Stimulated activated naive CD4-positive, alpha-beta T cell (primary cell): ENCODE measurements around the gene DMBX1.
A peak's percentile ranks its signal among the peaks of the same experiment; 100 is the strongest.

Source experiments
- DNase-seq, 6 experiments: peaks; one replicate each; lab custom pipeline; 2025; lab: John Stamatoyannopoulos, UW

DMBX1 gene

DNA sequence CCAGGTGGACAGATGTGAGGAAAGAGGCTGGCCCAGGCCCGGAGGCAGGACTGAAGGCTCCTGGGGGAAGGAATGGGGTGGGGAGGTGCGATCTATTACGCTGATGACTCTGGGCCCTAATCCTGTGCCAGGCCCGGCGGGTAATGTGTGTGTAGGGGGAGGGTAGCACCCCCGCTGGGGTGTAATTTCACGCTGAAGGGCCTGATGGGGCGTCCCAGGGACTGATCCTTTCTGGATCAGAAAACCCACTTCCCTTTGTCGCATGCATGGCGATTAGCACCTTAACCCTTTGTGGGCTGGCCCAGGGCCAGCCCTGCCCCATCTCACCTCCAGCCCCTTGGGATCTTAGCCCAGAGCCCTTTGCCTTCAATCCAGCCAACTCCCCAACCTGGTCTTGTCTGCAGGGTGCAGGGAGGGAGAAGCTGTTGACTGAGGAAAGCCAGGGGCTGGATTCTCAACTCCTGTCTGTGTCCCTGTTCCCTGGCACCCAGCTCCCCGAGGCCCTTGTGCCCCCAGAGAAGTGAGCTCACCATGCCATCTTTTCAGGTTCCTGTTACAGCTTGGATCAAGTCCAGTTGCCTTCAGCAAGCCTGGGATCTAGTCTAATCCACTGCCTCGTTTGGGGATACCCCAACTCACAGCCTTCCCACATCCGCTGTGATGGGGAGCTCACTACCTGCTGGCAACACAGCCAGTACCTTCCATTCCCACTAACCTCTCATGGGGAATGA lies 35.8 kb downstream of the DMBX1 start:
- no peak for DNase-seq

- no peak for DNase-seq
Measured at GRCh38 chr1:46526013-46526690, 36.5 kb downstream of the DMBX1 start.

- no peak for DNase-seq
Measured at GRCh38 chr1:46526691-46527291, 37.2 kb downstream of the DMBX1 start.

DNA sequence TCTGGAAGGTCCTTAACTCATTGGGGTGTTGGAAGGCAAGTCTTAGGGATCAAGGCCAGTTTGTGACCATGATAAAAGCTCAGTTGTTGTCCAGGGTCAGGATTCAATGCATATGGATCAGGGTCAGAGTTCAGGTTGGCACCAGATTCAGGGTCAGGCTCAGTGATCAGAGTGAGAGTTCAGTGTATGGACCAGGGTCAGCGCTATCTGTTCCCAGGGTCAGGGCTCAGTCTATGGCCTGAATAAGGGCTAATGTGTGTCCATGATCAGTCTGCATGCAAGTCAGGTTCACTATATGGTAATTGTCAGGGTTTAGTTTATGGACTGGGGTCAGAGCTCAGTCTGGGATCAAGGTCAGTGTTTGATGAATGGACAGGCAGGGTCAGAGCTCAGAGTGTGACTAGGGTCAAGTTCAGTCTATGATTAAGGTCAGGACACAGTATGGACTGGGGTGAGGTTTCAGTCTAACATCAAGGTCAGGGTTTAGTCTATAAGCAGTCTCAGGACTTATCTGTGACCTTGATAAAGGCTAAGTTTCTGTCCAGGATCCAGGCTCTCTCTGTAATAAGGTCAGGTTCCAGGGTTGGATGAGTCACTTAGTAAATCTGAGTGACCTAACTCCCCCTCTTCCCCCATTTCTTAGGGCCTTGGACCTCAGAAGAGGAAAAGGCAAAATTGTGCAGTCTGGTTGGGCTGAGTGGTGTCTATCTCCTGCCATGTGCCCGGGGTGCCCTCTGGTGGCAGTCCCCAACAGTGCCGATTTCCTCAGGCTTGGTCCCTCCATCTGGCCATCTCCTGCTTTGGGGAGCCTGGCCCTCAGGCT lies 38.0 kb downstream of the DMBX1 start:
- DNase-seq: peak; percentile 21 to 66 (median 46)

- DNase-seq: no peak
Measured at GRCh38 chr1:46528297-46528955, 38.8 kb downstream of the DMBX1 start.

GRCh38 chr1:46529031-46529630 lies 39.5 kb downstream of the DMBX1 start:
- DNase-seq: no peak

DNA sequence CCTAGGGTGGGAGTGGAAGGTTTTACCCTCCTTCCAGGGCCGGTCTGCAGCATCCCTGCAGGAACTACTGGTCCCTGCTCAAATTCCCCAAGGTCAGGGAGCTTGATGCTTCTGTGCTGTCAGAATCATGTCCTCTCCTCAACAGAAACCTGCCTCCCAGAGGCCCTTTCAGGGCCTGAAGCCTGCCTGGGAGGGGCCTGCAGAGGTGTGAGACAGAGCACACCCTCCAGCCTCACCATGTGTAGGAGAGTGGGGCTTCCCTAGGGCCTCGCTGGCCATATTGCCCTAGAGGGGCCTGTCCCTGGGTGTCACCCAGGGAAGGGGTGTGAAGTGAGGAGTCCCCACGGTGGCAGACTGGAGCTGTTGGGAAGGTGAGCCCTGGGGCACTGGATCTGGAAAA lies 40.7 kb downstream of the DMBX1 start:
- no peak for DNase-seq

- DNase-seq: no peak
Measured at GRCh38 chr1:46530791-46531409, 41.3 kb downstream of the DMBX1 start.

- no peak for DNase-seq
Measured at GRCh38 chr1:46532095-46532494, 42.5 kb downstream of the DMBX1 start.

GRCh38 chr1:46532498-46533178 lies 43.0 kb downstream of the DMBX1 start:
- DNase-seq: peak; percentile 29 to 63 (median 44)

DNA sequence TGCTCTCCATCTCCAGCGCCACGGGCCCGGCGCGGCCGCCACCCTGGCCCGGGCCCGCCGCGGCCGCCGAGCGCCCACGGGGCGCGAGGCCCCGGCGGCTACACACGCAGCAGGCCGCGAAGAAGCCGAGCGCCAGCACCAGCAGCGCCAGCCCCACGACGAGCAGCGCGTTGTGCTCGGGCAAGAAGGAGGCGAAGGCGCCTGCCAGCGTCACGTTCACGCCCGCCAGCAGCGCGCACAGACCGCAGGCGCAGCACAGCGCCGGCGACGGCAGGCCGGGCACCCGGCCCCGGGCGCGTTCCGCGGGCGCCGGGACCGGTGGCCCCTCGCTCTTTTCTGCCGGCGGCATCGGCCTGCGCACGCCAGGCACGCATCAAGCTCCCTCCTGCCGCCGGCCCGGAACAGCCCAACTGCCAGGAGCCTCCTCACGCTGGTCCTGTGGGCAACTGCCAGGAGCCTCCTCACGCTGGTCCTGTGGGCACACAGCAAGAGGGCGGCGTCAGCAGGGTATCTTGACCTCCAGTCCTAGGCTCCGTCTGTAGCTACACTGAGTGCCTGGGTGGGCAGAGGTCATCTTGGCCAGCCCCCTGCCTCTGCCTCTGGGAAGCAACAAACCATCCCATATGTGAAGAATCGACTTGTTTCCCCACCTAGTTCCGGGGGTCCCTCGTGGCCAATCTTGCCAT lies 43.7 kb downstream of the DMBX1 start:
- peak; percentile 17 to 59 (median 39) for DNase-seq

GRCh38 chr1:46535063-46535462 lies 45.4 kb downstream of the DMBX1 start:
- no peak for DNase-seq

DNA sequence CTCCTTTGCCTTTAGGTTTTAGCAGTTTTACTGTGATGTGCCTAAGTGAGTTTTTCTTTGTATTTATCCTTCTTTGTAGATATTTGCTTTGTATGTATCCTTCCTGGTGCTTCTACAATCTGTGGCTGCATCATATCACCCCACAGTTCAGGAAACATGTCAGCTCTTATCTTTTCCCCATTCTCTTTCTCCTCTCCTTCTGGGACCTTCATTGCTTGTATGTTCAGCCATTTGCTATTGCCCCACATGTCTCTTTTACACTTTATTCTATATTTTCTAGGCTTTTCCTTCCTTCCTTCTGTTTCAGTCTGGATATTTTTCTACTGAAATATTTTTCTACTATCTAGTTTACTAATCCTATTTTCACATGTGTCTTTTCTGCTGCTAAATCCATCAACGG lies 46.9 kb downstream of the DMBX1 start:
- DNase-seq: no peak

DNA sequence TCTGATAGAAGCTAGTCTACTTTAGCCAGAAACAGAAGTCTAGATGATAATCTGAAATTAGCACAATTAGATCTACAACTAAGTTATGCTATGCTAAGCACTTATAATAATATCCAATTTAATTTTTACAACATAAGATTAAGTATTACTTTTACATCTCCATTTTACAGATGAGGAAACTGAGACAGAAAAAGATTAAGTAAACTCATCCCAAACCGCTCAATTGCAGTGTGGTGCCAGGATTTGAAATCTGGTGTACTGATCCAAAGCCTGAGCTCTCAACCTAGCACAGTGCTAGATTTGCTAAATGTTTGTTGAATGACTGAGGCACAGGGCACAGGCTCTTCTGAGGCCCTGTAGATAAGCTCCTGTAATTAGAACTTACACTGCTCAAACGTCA lies 48.0 kb downstream of the DMBX1 start:
- DNase-seq: no peak

- DNase-seq: no peak
Measured at GRCh38 chr1:46538147-46538546, 48.5 kb downstream of the DMBX1 start.
